ENCODE measurements around the gene CCDC13.

CCDC13 gene

DNA sequence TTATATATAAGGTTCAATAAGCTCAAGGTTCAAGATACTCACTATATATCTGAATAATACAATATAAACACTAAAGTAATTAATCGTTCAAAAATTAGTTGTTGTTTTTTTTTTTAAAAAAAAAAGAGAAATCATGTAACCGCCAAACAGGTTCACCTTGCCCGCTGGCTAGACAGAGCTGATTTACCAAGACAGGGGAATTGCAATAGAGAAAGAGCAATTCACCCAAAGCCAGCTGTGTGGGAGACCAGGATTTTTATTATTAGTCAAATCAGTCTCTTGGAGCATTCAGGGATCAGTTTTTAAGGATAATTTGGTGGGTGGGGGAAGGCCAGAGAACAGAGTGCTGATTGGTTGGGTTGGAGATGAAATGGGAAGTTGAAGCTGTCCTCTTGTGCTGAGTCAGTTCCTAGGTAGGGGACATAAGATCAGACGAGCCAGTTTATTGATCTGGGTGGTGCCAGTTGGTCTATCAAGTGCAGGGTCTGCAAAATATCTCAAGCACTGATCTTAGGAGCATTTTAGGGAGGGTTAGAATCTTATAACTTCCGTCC is 23.4 kb upstream of the CCDC13 start:
- no peak for DNase-seq (ENCODE audit: low read depth in 2 of 2)

DNA sequence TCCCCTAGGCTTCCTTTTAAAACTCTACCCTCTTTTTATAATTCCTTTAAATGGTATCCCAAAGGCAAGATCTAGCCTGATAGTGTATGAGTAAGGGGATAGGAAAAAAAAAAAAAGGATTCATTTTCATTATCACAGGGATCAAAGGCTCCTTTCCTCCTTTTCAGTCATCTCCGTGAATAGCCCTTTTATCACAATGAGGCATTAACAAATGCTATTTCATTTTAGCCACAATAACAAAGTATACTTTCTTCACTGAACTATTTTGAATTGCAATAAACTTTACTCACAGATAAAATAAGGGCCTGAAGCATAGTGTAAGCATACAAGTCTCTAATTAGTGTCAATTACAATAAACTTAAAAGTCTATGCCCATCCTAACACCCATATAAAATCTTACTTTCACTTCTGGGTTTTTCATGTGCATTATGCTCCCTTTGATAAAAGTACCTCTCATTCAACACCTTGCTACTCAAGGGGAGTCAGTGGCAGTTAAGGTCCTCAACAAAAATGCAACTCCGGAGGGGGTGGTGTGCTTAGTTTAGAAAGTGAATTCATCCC is 22.6 kb upstream of the CCDC13 start:
- no peak for DNase-seq (ENCODE audit: low read depth in 2 of 2)

DNA sequence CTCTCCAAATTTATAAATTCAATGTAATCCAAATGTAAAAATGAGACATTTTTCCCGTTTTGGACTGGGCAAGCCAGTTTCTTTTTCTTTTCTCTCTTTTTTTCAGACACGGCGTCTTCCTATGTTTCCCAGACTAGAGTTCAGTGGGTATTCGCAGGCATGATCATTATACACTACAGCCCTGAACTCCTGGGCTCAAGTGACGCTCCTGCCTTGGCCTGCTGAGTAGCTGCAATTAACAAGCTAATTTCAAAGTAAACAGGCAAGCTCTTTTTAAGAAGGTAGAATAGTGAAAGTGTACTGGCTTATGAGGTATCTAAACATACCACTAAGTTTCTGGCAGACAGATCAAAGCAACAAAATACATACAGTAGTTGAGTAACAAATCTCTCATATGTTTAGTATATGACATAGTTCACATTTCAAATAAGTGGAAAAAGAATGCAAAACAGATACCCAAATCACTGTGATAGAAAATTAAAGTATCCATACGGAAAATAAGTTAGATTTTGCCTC is 17.7 kb upstream of the CCDC13 start:
- no peak for DNase-seq (ENCODE audit: low read depth in 2 of 2)

DNA sequence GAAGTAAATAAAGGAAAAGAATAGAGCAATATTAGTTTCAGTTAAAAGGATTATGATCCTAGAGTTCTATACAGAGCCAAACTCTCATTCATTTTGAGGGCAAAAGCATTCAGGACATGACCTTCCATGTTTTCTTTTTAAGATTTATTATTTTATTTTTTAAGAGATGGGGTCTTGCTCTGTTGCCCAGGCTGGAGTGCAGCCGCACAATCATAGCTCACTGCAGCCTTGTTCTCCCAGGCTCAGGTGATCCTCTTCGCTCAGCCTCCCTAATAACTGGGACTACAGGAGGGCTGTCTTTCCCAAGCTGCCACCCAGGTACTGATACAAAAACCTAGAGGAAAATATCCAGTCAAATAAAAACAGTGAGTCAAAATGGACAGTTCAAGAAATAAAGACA is 13.6 kb upstream of the CCDC13 start:
- no peak for DNase-seq (ENCODE audit: low read depth in 2 of 2)

DNA sequence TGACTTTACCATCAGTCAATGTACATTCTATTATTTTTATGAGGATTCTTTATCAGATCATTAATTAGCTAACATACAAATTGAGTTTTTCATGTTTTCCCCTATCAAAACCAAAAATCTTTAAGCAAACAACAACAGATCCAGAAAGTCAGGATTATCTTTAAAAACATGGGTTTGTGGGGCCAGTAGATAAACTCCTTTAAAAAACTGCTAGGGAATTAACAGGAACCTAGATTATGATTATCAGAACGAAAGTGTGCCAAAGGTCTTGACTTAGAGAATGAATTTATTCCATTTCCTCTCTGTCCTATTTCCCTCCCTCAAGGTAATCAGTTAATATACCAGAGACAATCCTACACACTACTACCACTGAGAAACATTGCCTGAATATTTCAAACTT is 13.2 kb upstream of the CCDC13 start:
- no peak for DNase-seq (ENCODE audit: low read depth in 2 of 2)

DNA sequence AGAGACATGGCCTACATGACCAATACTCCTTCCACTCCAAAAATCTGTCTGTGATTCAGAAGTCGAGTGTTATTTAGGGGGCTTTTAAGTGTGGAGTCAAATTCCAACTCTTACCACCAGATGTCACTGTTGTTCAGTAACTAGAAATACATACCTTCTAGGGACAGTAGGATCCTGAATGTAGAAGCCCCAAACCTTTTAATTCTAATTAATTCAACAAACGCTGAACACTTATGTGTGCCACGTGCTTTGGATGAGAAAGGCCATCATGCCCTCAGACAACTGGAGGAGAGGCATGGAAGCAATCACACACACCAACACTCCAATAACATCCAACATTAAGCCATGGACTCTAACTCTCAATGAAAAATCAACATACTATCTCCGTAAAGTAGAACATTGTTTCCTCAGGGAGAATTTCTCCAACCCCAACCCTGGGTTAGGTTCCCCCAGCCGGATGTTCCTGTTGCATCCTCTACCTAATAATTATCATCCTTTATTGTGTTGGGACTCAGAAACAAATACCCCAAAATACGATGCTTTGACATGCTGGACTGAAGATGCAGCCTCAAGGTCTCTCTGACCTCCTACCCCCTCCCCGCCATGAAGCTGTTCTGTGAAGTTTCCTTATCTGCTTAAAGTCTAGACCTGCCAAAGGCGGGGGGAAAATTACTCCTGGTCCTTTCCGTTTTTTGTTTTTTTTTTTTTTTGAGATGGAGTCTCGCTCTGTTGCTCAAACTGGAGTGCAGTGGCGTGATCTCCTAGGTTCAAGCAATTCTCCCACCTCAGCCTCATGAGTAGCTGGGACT is 8.0 kb upstream of the CCDC13 start:
- DNase-seq (ENCODE audit: low read depth in 2 of 2), result no peak

DNA sequence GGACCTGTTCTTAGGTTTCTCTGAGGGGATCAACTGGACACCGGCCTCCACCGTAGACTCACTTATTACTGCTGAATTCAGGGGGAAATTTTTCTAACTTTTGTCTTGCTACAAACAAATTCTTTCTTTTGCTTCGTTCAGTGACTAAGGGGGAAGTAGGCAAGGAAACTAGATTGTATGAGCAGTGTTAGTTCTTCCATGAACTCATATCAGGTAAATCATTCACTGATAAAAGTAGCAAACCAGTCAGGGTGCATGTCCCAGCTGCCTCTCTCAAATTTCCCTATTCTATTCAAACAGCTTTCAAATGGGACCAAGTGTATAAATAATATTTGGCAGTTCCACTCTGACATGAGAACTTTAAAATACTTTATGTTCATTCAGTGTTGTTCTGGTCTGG is 7.3 kb upstream of the CCDC13 start:
- DNase-seq (ENCODE audit: low read depth in 2 of 2), result no peak

DNA sequence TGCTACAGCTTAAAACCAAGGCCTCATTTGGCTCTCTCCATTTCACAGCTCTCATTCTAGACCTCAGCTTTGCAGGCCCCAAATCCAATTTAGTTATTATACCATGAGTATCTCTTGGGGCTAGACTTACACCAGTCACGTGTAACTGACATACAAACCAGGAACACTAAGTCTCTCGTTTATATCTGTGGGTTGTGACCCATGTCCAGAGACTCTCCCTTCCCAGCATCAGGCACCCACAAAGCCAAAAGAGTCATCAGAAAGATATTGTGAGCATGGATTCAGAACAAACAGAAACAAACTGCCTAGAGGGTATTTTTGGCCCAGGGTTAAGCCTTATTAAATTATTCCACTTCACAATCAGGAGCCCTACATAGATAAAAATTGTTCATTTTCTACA is 5.6 kb upstream of the CCDC13 start:
- DNase-seq (ENCODE audit: low read depth in 2 of 2), result no peak

DNA sequence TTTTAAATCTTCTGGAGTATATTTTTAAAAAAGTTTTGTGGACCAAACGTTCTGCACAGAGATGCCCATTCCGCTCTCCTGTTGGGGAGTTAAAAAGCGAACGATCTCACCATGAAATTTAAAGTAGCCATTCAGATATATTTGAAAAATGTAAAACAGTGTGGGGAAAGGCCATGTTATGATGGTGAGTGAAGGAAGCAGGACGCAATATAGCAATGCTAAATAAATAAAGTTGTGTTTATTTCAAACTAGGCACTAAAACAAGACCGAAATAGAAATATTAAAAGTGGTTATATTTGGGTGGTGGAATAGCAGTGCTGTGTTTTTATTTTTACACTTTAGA is 327 bp upstream of the CCDC13 start:
- no peak for DNase-seq (ENCODE audit: low read depth in 2 of 2)

DNA sequence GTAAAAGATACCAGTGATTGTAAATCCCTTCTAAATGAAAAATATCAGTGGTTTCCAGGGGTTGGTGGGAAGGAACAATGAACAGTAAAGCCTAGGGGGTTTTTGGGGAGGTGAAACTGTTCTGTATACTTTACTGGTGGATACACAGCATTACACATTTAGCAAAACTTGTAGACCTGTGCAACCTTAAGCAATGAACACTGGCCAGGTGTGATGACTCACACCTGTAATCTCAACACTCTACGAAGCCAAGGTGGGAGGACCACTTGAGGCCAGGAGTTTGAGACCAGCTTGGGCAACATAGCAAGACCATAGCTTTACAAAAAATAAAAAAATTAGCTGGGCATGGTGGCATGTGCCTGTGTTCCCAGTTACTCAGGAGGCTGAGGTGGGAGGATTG is 1.8 kb downstream of the CCDC13 start:
- no peak for DNase-seq (ENCODE audit: low read depth in 2 of 2)

DNA sequence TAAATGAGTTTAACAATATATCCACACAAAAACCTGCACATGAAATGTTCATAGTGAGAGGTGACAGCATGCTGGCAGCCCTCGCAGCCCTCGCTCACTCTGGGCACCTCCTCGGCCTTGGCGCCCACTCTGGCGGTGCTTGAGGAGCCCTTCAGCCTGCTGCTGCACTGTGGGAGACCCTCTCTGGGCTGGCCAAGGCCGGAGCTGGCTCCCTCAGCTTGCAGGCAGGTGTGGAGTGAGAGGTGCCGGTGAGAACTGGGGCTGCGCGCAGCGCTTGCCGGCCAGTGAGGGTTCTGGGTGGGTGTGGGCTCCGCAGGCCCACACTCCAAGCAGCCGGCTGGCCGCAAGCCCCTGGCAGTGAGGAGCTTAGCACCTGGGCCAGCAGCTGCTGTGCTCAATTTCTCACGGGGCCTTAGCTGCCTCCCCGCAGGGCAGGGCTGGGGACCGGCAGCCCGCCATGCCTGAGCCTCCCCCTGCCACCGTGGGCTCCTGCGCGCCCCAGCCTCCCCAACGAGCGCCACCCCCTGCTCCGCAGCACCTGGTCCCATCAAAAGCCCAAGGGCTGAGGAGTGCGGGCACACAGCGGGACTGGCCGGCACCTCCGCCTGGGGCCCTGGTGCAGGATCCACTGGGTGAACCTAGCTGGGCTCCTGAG is 3.4 kb downstream of the CCDC13 start:
- DNase-seq (ENCODE audit: low read depth in 2 of 2), result no peak

DNA sequence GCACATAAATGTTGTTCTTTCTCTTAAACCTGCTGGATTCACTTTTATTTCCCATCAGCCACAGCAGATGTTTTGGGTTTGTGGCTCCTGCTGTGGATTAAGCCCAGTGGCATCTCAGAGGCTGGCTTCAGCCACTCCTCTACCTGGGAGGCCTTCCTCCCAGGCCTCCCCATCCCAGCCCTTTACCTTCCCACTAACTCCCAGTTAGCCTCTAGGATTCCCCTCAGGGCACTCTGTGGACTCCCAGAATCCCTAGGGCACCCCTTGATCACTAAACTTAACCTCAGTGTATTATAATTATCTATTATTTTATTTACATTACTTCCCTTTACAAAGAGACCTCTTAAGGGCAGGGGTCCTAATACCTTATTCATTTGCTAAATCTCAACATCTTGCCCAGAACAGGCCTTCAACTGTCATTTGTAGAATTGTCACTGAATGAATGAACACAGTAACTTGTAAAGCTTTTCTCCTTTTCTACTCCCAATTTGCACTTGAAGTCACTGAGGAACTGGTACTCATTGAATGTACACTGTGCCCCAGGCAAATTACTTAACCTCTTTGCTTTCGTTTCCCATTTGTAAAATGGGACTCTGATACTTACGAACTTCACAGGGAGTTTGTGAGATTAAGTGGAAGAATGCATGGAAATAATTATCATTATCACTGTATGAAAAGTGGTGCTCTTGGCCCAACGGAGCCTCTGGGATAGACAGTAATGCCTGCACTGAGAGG is 8.3 kb downstream of the CCDC13 start:
- DNase-seq (ENCODE audit: low read depth in 2 of 2), result no peak

DNA sequence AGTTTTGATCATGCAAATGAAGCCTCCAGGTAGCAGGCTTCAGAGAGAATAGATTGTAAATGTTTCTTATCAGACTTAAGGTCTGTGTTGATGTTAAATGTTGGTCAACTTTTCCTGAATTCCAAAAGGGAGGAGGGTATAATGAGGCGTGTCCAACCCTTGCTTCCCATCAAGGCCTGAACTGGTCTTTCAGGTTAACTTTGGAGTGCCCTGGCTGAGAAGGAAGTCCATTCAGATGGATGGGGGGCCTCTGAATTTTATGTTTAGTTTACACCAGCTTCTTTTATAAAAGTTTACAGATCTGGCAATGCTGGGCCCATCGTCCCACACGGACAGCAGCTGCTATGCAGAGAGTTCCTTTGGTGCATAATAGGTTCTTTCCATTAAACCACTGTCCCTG is 8.9 kb downstream of the CCDC13 start:
- no peak for DNase-seq (ENCODE audit: low read depth in 2 of 2)

DNA sequence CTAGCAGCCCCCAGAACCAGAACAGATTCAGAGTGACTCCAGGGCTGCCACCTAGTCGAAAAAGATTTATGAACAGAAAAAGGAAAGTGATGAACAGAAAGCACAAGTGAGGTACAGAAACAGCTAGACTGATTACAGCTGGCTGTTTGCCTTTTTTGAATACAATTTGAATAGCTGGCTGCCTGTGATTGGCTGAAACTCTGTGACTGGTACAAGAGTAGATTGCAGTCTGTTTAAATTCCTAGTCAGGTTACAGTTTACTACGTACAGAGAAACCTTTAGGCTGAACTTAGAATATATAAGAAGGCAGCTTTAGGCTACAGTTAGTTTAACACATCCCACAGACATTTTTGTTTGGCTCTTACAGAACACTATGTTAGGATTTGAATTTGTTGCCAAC is 10.0 kb downstream of the CCDC13 start:
- no peak for DNase-seq (ENCODE audit: low read depth in 2 of 2)

DNA sequence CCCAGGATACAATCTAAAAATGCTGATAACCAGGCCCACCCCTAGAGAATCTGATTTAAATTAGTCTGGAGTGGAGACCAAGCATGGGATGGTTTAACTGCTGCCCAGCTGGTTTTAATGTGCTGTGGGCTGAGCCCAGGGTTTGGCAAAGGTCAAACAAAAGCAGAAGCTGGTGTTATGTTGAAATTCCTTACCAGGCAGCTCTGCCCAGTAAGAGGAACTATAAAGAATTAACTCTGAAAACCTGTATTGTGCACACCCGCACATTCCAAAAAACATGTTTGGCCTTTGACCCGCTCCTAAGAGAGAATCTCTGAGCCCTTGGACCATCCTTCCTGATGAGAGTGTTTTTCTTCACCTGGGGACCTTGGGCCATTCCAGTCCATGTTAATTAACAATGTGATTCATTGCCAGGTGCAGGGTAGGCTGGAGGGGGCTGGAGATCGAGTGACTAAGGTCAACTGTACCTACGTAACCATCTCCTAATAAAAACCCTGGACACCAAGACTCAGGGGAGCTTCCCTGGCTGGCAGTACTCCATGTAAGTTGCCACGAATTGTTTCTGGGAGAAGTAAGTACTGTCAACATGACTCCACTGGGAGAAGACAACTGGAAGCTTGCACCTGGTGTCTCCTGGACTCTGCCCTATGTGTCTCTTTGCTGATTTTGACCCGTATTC is 10.9 kb downstream of the CCDC13 start:
- DNase-seq (ENCODE audit: low read depth in 2 of 2), result no peak

DNA sequence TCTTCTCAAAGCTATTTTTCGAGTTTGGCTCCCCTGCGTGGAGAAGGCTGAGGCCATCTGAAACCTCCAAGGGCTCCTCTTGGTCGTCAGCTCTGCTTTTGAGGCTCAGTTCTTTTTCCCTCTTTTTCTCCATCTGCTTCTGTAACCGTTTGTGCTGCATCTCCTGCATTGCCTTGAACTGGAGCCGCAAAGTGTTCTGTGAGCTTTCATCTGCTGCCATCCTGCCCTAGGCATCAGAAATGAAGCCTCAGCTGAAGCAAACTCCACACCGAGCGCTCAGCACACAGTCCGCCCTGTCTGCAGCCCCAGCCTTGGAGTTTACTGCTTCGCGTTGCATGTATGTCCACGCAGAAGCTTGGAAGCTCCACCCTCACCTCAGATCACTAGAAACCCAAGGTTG is 14.9 kb downstream of the CCDC13 start:
- DNase-seq (ENCODE audit: low read depth in 2 of 2), result no peak

DNA sequence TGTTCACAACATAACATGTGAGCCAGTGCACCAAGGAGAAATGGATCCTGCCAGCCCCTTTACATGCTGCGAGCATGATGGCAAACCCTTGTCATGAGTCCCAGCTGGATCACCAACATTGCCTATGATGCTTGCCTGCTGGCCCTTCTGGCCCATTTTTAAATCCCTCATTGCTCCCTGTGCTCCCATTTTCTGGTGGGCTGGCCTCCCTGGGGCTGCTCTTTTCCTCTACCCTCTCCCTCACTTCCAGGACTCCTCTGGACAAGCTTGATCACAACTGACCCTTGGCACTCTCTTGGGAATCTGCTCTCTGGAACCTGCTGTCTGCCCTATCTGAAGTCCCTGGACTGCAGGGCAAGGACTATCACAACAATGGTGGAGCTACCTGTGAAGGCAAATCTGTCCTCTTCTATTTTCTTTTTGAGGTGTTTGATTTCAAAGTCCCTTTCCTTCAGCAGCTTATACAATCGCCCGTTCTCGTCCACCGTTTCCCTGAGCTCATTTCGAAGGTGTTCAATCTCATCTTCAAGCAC is 16.3 kb downstream of the CCDC13 start:
- no peak for DNase-seq (ENCODE audit: low read depth in 2 of 2)

DNA sequence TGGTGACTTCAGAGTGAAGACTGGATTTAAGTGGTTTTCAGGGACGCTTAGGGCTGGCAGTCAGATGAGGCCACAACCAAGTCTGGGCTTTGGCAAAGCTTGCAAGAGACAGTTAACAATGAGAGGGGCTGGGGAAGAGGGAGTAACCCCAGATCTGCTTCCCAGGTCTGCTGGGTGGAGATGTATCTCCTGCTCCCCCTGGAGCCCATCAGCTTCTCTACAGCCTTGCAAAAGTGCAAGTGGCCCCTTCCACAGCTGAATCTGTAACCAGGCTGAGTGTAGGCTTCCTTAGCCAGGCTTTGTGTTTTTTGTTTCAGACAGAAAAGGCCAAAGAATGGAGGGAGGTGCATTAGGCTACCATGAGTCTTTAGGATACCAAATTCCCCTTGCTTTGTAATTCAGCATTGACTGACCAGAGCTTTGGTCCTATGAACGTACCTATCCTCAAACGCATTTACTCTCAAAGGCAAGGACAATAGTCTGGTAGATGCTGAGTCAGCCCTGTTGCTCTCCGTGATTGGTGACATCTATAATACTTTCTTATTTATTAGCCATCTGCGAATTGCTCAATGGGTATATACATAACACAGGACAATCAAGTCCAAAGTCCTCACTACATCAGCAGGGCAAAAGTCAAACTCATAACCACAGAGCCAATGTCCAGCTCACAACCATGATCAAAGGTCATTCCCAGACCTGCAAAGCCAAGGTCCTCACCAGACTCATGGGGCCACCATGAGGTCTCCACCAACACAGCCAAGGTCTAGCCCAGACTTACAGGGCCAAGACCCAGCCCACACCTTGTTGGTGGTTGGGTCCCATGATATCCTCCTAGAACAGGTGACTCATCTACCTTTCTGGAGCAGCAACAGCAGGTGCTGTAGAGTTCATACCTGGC is 17.1 kb downstream of the CCDC13 start:
- no peak for DNase-seq (ENCODE audit: low read depth in 2 of 2)

DNA sequence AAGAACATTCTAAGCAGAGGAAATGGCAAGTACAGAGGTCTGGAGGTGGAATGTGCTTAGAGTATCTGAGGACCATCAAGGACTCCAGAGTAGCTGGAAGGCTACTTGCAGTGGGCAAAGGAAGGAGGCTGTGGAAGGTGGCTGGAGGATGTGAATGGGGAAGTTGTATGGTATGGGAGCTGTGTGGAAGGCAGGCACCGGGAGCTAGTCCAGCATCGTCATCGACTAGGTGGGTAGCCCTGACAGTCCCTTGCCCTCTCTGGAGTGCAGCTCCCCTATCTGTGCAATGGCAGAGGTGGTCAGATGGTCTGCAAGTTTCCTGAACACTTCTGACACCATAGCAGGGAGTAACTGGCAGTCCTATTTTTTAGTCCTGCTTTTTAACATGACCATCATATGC is 19.3 kb downstream of the CCDC13 start:
- no peak for DNase-seq (ENCODE audit: low read depth in 2 of 2)

DNA sequence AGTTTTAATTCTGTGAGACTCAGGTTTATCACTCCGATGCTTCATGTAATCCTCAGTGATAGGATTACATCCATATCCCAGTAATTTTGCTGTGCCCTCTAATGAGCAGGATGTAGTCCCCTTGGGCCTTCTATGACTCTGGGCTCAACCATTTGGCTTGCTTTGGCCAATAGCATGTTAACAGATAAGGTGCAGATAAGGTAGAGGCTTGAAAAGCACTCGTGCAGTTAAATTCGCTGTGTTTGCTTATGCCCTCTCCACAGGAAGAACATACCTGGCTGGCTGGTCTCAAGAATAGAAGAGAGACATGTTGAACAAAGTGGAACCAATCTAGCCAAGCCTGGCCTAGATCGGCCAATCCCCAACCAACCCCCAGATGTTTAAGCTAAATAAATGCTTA is 20.1 kb downstream of the CCDC13 start:
- DNase-seq (ENCODE audit: low read depth in 2 of 2), result no peak

Measured in stimulated activated CD4-positive, alpha-beta T cell treated with anti-CD3 and anti-CD28 coated beads, Interleukin-1b, Interleukin-23, amount 100 ng/mL, for 1 hour (primary cell).